ENCODE data around the gene ANXA4.

GRCh38 chr2:69768235-69768634 is 26.3 kb downstream of the ANXA4 start:
- no peak for TF ChIP-seq TAF1 (IDR thresholded peaks at IDR 0.05; ENCODE audit: low read depth)
- no peak for TF ChIP-seq TEAD4 (IDR thresholded peaks at IDR 0.05)

Data from Ishikawa (cell line).